Fibroblast of pulmonary artery (primary cell): ENCODE results near the gene CMAS.

Source experiments
- DNase-seq: peaks from one replicate; pipeline ENCODE4 v3.0.0-alpha.2; 2010; ENCODE audit warnings: low read depth
- H3K4me3 ChIP-seq: replicated peaks from 2 replicates; pipeline ENCODE4 v1.5.1; 2011; ENCODE audit warnings: low read depth, mild to moderate bottlenecking, control low read depth, low read length, moderate library complexity
- TF ChIP-seq, protein P1 (sequence below): IDR thresholded peaks from 2 replicates; pipeline ENCODE4 v1.5.1; 2011; ENCODE audit warnings: mild to moderate bottlenecking, control low read depth, low read length, inconsistent platforms; ENCODE audit errors: missing control alignments

Gene CMAS

DNA sequence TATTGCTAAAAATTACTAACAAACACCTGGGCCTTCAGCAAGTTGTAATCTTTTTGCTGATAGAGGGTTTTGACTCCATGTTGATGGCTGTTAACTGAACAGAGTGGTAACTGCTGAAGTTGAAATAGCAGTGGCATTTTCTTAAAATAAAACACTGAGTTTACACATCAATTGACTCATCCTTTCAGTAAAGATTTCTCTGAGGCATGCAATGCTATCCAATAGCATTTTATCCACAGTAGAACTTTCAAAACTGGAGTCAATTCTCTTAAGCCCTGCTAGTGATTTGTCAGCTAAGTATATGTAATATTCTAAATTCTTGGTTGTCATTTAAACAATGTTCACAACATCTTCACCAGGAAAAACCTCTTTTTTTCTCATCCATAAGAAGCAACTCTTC lies 59.5 kb downstream of the CMAS start:
- no peak for DNase-seq
- no peak overlapping the region for H3K4me3 ChIP-seq
- TF ChIP-seq, protein P1, sequence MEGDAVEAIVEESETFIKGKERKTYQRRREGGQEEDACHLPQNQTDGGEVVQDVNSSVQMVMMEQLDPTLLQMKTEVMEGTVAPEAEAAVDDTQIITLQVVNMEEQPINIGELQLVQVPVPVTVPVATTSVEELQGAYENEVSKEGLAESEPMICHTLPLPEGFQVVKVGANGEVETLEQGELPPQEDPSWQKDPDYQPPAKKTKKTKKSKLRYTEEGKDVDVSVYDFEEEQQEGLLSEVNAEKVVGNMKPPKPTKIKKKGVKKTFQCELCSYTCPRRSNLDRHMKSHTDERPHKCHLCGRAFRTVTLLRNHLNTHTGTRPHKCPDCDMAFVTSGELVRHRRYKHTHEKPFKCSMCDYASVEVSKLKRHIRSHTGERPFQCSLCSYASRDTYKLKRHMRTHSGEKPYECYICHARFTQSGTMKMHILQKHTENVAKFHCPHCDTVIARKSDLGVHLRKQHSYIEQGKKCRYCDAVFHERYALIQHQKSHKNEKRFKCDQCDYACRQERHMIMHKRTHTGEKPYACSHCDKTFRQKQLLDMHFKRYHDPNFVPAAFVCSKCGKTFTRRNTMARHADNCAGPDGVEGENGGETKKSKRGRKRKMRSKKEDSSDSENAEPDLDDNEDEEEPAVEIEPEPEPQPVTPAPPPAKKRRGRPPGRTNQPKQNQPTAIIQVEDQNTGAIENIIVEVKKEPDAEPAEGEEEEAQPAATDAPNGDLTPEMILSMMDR, result no peak

DNA sequence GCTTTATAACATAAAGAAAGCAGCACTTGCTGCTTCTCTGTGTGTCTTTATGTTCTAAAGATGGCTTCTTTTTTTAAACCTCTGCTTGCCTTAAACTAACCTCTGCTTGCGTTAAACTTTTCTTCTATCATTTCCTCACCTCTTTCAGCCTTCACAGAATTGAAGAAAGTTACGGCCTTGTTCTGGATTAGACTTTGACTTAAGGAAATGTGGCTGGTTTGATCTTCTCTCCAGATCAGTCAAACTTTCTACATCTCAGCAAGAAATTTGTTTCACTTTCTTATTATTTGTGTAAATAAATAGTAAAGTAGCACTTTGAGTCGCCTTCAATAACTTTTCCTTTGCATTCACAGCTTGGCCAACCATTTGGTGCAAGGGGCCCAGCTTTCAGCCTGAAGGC lies 64.2 kb downstream of the CMAS start:
- DNase-seq, result no peak
- TF ChIP-seq, protein P1, result no peak

More for the DNA sequence above, 64.2 kb downstream of the CMAS start:
- no peak overlapping the region for H3K4me3 ChIP-seq
